ENCODE data around the gene HCN3.

- TF ChIP-seq CTCF (IDR thresholded peaks at IDR 0.05) (peak in 1 of 7 experiments; percentile 5), POLR2AphosphoS5 (IDR thresholded peaks at IDR 0.05) (no peak), POLR2A (IDR thresholded peaks at IDR 0.05) (no peak)
Measured at GRCh38 chr1:155278689-155279160, 1.5 kb downstream of the HCN3 start.
